IMR-90 (cell line): Measurements from ENCODE around the gene LTC4S. TPM values are rescaled to one million over a fixed set of nuclear protein-coding genes. Genes with fewer than 3 reads are reported as not detected.

Experiments
- ATAC-seq: fragments of 200-7000 bp; cut with Tn5 transposase; 2 replicates; pipeline ENCODE4 v1.9.1; 2020; ENCODE audit warnings: low read depth, mild to moderate bottlenecking, moderate library complexity
- BruUV-seq: library from RNA; stranded (reverse); fragments of 400-500 nt; replicated peaks from 2 replicates; lab custom pipeline; 2021; lab: Mats Ljungman, UMichigan
- CTCF ChIA-PET: fragments of 300-600 bp; formaldehyde crosslinking; extraction: SDS; loops from one replicate; lab custom pipeline; 2021; ENCODE audit warnings: antibody characterized with exemption; lab: Yijun Ruan, JAX
- POLR2A ChIA-PET: fragments of 300-600 bp; sonication (Branson Sonifier 250); formaldehyde crosslinking; loops from one replicate; lab custom pipeline; 2022; ENCODE audit warnings: antibody characterized with exemption; ENCODE audit not compliant: unreplicated experiment; lab: Charles Lee
- DNase-seq: peaks from one replicate; pipeline ENCODE4 v3.0.0; 2013
- H2AFZ ChIP-seq: replicated peaks from 2 replicates; pipeline ENCODE3; 2013; ENCODE audit warnings: low read length, mild to moderate bottlenecking; ENCODE audit not compliant: poor library complexity
- H2AK5ac ChIP-seq: 2 replicates; pipeline ENCODE4 v1.6.1; 2013; ENCODE audit warnings: low read depth, low read length, inconsistent platforms
- H2AK9ac ChIP-seq: replicated peaks from 2 replicates; pipeline ENCODE3; 2013; ENCODE audit warnings: mild to moderate bottlenecking, low read depth, low read length, moderate library complexity; ENCODE audit not compliant: poor library complexity
- H2BK120ac ChIP-seq: 2 replicates; pipeline ENCODE4 v1.6.1; 2013; ENCODE audit warnings: low read depth, low read length, inconsistent platforms
- H2BK15ac ChIP-seq: 3 replicates; pipeline ENCODE4 v1.6.1; 2013; ENCODE audit warnings: low read depth, low read length, inconsistent platforms
- H2BK20ac ChIP-seq: 2 replicates; pipeline ENCODE4 v1.6.1; 2013; ENCODE audit warnings: low read depth, mild to moderate bottlenecking, inconsistent platforms, low read length, moderate library complexity
- H2BK5ac ChIP-seq: 2 replicates; pipeline ENCODE4 v1.6.1; 2013; ENCODE audit warnings: mild to moderate bottlenecking, low read depth, low read length, inconsistent platforms; ENCODE audit not compliant: poor library complexity, severe bottlenecking
- H3K14ac ChIP-seq: replicated peaks from 2 replicates; pipeline ENCODE4 v1.6.1; 2013; ENCODE audit warnings: low read depth, low read length, inconsistent platforms
- H3K18ac ChIP-seq: 2 replicates; pipeline ENCODE4 v1.6.1; 2013; ENCODE audit warnings: low read depth, low read length, control low read depth
- H3K23ac ChIP-seq: 2 replicates; pipeline ENCODE4 v1.6.1; 2013; ENCODE audit warnings: low read depth, low read length, inconsistent platforms
- H3K27ac ChIP-seq: 2 replicates; pipeline ENCODE4 v1.5.1; 2013; ENCODE audit warnings: mild to moderate bottlenecking, control low read depth, low read length; ENCODE audit not compliant: insufficient read depth
- H3K27me3 ChIP-seq: 2 replicates; pipeline ENCODE4 v1.6.1; 2013; ENCODE audit warnings: low read length; ENCODE audit not compliant: control insufficient read depth, insufficient read depth
- H3K36me3 ChIP-seq: 2 replicates; pipeline ENCODE4 v1.6.1; 2013; ENCODE audit warnings: low read length, mixed read lengths; ENCODE audit not compliant: control insufficient read depth, insufficient read depth
- H3K4ac ChIP-seq: 2 replicates; pipeline ENCODE4 v1.6.1; 2013; ENCODE audit warnings: low read depth, low read length, inconsistent platforms
- H3K4me1 ChIP-seq: 2 replicates; pipeline ENCODE4 v1.6.1; 2013; ENCODE audit warnings: low read length, mixed read lengths; ENCODE audit not compliant: control insufficient read depth, insufficient read depth
- H3K4me2 ChIP-seq: 2 replicates; pipeline ENCODE4 v1.6.1; 2013; ENCODE audit warnings: low read depth, mild to moderate bottlenecking, control low read depth, low read length, moderate library complexity
- H3K4me3 ChIP-seq: 2 replicates; pipeline ENCODE4 v1.5.1; 2013; ENCODE audit warnings: low read depth, mild to moderate bottlenecking, control low read depth, low read length, moderate library complexity; ENCODE audit not compliant: insufficient read depth
- H3K56ac ChIP-seq: 2 replicates; pipeline ENCODE4 v1.6.1; 2013; ENCODE audit warnings: low read length, inconsistent platforms; ENCODE audit not compliant: insufficient read depth; ENCODE audit errors: extremely low read depth
- H3K79me1 ChIP-seq, 2 experiments: 2 replicates each; pipeline ENCODE4 v1.6.1; 2013; ENCODE audit warnings: low read length in 2 of 2, inconsistent platforms in 1 of 2, low read depth in 1 of 2
- H3K9ac ChIP-seq: 2 replicates; pipeline ENCODE4 v1.6.1; 2013; ENCODE audit warnings: low read depth, low read length, control low read depth
- H3K9me1 ChIP-seq: 2 replicates; pipeline ENCODE4 v1.6.1; 2013; ENCODE audit warnings: low read length, inconsistent platforms; ENCODE audit not compliant: insufficient read depth
- H3K9me3 ChIP-seq: 2 replicates; pipeline ENCODE4 v1.6.1; 2013; ENCODE audit warnings: low read length; ENCODE audit not compliant: control insufficient read depth, insufficient read depth
- H4K20me1 ChIP-seq: 2 replicates; pipeline ENCODE4 v1.6.1; 2013; ENCODE audit warnings: low read length, inconsistent platforms; ENCODE audit not compliant: insufficient read depth
- H4K5ac ChIP-seq: 2 replicates; pipeline ENCODE4 v1.6.1; 2013; ENCODE audit warnings: mild to moderate bottlenecking, low read depth, low read length, control low read depth
- H4K8ac ChIP-seq, 2 experiments: 2 replicates each; pipeline ENCODE4 v1.6.1; 2013; ENCODE audit warnings: low read depth in 2 of 2, low read length in 2 of 2, control low read depth in 1 of 2, inconsistent platforms in 1 of 2
- H4K91ac ChIP-seq: 2 replicates; pipeline ENCODE4 v1.6.1; 2013; ENCODE audit warnings: low read depth, low read length, inconsistent platforms; ENCODE audit not compliant: insufficient read depth
- BHLHE40 ChIP-seq: fragments of 150-350 bp; IDR thresholded peaks from 2 replicates; pipeline ENCODE4 v1.6.1; 2016; ENCODE audit warnings: mild to moderate bottlenecking, low read depth, low read length
- CEBPB ChIP-seq: IDR thresholded peaks from 2 replicates; pipeline ENCODE4 v1.6.1; 2012; ENCODE audit warnings: low read depth, low read length, improper control_type of control experiment
- CHD1 ChIP-seq: IDR thresholded peaks from 2 replicates; pipeline ENCODE4 v1.6.1; 2012; ENCODE audit warnings: low read depth, low read length, improper control_type of control experiment
- CTCF ChIP-seq: conservative IDR thresholded peaks from 2 replicates; pipeline ENCODE4 v1.5.1; 2012; ENCODE audit warnings: mild to moderate bottlenecking, low read depth, low read length, improper control_type of control experiment
- ELK1 ChIP-seq: fragments of 150-350 bp; IDR thresholded peaks from 2 replicates; pipeline ENCODE4 v1.6.1; 2016; ENCODE audit warnings: low read depth, mild to moderate bottlenecking, low read length, moderate library complexity, borderline replicate concordance
- MAFK ChIP-seq: IDR thresholded peaks from 2 replicates; pipeline ENCODE4 v1.6.1; 2012; ENCODE audit warnings: low read depth, low read length, improper control_type of control experiment
- MAZ ChIP-seq: IDR thresholded peaks from 2 replicates; pipeline ENCODE4 v1.6.1; 2012; ENCODE audit warnings: low read depth, mild to moderate bottlenecking, low read length, improper control_type of control experiment, moderate library complexity, borderline replicate concordance
- MXI1 ChIP-seq: IDR thresholded peaks from 2 replicates; pipeline ENCODE4 v1.6.1; 2012; ENCODE audit warnings: low read depth, mild to moderate bottlenecking, low read length, moderate library complexity, borderline replicate concordance
- NFE2L2 ChIP-seq: fragments of 150-350 bp; IDR thresholded peaks from 2 replicates; pipeline ENCODE4 v1.6.1; 2016; ENCODE audit warnings: low read depth, mild to moderate bottlenecking, low read length
- POLR2A ChIP-seq: IDR thresholded peaks from 2 replicates; pipeline ENCODE4 v1.6.1; 2012; ENCODE audit warnings: mild to moderate bottlenecking, low read depth, low read length
- RAD21 ChIP-seq: IDR thresholded peaks from 2 replicates; pipeline ENCODE4 v1.6.1; 2012; ENCODE audit warnings: low read length, improper control_type of control experiment
- RCOR1 ChIP-seq: IDR thresholded peaks from 2 replicates; pipeline ENCODE4 v1.6.1; 2012; ENCODE audit warnings: mild to moderate bottlenecking, low read length, improper control_type of control experiment; ENCODE audit not compliant: insufficient replicate concordance
- RFX5 ChIP-seq: IDR thresholded peaks from 2 replicates; pipeline ENCODE4 v1.8.0; 2012; ENCODE audit warnings: low read depth, mild to moderate bottlenecking, low read length, moderate library complexity
- SMC3 ChIP-seq: fragments of 150-350 bp; IDR thresholded peaks from 2 replicates; pipeline ENCODE4 v1.6.1; 2016; ENCODE audit warnings: low read depth, mild to moderate bottlenecking, antibody characterized with exemption, low read length, moderate library complexity
- WGBS, 2 experiments: methylation state at CpG; one replicate each; pipeline versions ENCODE4 v1.1.5 to v1.1.7; 2013; ENCODE audit warnings: missing lambda C conversion rate in 2 of 2; ENCODE audit not compliant: insufficient read length in 1 of 2; ENCODE audit errors: extremely low coverage in 2 of 2; 5-methylcytosine and 5-hydroxymethylcytosine counted together
- dilution Hi-C: fragments of 300-500 bp; cut with HindIII; formaldehyde crosslinking; loops from one replicate; pipeline ENCODE4 v1.14.3; 2018; ENCODE audit warnings: low sequenced_read_pairs; ENCODE audit not compliant: unreplicated experiment
- in situ Hi-C: fragments of 300-500 bp; cut with MboI; formaldehyde crosslinking; loops from 3 replicates; pipeline ENCODE4 v1.14.3; 2019; ENCODE audit warnings: low sequenced_read_pairs, inconsistent platforms, mixed read lengths
- intact Hi-C: fragments of 100-400 bp; cut with micrococcal nuclease; formaldehyde crosslinking; loops from 2 replicates; pipeline ENCODE4 v1.10.0; 2022
- polyA plus RNA-seq, 3 experiments: library from polyadenylated mRNA; depleted of rRNA; stranded (reverse); fragments of >200 nt; gene quantifications; 2 replicates each; pipeline ENCODE4 v1.2.3, GENCODE V29; 2012; ENCODE audit warnings: low replicate concordance in 1 of 3
- total RNA-seq: library from RNA; depleted of rRNA; stranded (reverse); fragments of >200 nt; gene quantifications from 2 replicates; pipeline ENCODE4 v1.2.3, GENCODE V29; 2012
- TF ChIP-seq, protein P1 (sequence below): fragments of 150-350 bp; IDR thresholded peaks from 2 replicates; pipeline ENCODE4 v1.6.1; 2017; ENCODE audit warnings: mild to moderate bottlenecking, antibody characterized with exemption, low read length, low read depth

The LTC4S gene
- total and polyA plus RNA-seq, 2 of the 4 experiments (the other 2 are of a cell fraction), result 0.72 TPM; not detected in 1

DNA sequence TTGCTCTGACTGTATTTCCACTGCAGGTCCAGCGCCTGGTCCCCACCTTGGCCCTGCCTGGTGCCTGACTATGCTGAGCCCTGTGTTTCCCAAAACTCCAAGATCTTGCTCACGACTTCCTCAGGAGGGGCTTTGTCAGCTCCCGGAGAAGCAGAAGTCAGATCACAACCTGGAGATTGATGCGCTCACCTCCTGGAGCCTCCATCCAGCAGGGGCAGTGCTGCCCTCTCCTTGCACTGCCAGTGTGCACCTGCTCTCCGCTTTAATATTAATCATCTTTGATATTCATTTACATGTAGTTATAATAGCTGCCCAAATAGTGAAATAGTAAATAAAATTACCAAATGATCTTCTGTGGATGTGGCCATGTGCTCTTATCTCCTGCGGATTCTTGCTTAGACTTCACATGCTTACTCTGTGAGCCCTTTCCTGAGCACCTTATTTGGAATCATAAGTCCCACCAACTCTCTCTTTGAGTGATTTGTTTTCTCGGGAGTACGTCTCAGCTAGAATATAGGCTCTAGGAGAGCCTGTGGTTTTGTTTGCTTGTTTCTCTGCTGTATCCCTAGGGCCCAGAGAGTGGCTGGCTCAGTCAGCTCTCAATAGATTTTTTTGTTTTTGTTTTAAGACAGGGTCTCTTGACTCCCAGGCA lies 43.8 kb upstream of the LTC4S start:
- POLR2A ChIA-PET, result no interaction called here
- CTCF ChIA-PET, result interaction anchor here (1.4 kb wide), 1 partner anchor 13 kb away, joined by 4 read pairs; no protein-coding TSS in a partner anchor
- Histone ChIP-seq H3K9me3 (no peaks in the 10 kb centered on the region), H2BK15ac (no peak overlapping the region), H3K79me1 (peaks cover 16 to 53% of the 10 kb centered on the region in 2 experiments), H2BK20ac (no peak overlapping the region), H3K14ac (no peak overlapping the region), H3K4me2 (no peak overlapping the region), H3K23ac (no peak overlapping the region), H3K36me3 (peaks cover 9% of the 10 kb centered on the region), H3K4me3 (no peak overlapping the region), H3K18ac (no peak overlapping the region), H4K5ac (no peak overlapping the region), H2BK5ac (no peak overlapping the region), H4K20me1 (peaks cover 66% of the 10 kb centered on the region), H3K4ac (no peak overlapping the region), H3K27me3 (no peaks in the 10 kb centered on the region), H2AK5ac (no peak overlapping the region), H2BK120ac (no peak overlapping the region), H3K27ac (no peak overlapping the region), H3K9ac (no peak overlapping the region), H2AFZ (no peak overlapping the region), H3K4me1 (peaks cover 2% of the 10 kb centered on the region; the same call in 1 of the 2 replicates), H3K9me1 (peaks cover 9% of the 10 kb centered on the region), H4K8ac (no peak overlapping the region), H3K56ac (no peak overlapping the region), H4K91ac (no peak overlapping the region), H2AK9ac (no peak overlapping the region)
- DNase-seq (no peak), ATAC-seq (no peak)
- in situ Hi-C loops (no loop called here), intact Hi-C loops (no loop called here), dilution Hi-C loops (no loop called here)
- no TSS peak for BruUV-seq
- WGBS, 2 experiments, result 100% methylated on average over 2 of the region's 8 CpGs; no CpG with 5 or more reads in 1 of the 2 experiments
- TF ChIP-seq RFX5 (no peak), CEBPB (no peak), MXI1 (no peak), CHD1 (no peak), MAFK (no peak), RCOR1 (no peak), POLR2A (no peak), ELK1 (no peak), CTCF (no peak), BHLHE40 (no peak), MAZ (no peak), NFE2L2 (no peak), RAD21 (no peak), SMC3 (no peak)
- TF ChIP-seq, protein P1, sequence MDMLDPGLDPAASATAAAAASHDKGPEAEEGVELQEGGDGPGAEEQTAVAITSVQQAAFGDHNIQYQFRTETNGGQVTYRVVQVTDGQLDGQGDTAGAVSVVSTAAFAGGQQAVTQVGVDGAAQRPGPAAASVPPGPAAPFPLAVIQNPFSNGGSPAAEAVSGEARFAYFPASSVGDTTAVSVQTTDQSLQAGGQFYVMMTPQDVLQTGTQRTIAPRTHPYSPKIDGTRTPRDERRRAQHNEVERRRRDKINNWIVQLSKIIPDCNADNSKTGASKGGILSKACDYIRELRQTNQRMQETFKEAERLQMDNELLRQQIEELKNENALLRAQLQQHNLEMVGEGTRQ, result no peak
